Measurements from ENCODE around the gene PER1. TPM values are rescaled to one million over a fixed set of nuclear protein-coding genes. Genes with fewer than 3 reads are reported as not detected.
A peak's percentile ranks its signal among the peaks of the same experiment; 100 is the strongest.

The PER1 gene, protein sequence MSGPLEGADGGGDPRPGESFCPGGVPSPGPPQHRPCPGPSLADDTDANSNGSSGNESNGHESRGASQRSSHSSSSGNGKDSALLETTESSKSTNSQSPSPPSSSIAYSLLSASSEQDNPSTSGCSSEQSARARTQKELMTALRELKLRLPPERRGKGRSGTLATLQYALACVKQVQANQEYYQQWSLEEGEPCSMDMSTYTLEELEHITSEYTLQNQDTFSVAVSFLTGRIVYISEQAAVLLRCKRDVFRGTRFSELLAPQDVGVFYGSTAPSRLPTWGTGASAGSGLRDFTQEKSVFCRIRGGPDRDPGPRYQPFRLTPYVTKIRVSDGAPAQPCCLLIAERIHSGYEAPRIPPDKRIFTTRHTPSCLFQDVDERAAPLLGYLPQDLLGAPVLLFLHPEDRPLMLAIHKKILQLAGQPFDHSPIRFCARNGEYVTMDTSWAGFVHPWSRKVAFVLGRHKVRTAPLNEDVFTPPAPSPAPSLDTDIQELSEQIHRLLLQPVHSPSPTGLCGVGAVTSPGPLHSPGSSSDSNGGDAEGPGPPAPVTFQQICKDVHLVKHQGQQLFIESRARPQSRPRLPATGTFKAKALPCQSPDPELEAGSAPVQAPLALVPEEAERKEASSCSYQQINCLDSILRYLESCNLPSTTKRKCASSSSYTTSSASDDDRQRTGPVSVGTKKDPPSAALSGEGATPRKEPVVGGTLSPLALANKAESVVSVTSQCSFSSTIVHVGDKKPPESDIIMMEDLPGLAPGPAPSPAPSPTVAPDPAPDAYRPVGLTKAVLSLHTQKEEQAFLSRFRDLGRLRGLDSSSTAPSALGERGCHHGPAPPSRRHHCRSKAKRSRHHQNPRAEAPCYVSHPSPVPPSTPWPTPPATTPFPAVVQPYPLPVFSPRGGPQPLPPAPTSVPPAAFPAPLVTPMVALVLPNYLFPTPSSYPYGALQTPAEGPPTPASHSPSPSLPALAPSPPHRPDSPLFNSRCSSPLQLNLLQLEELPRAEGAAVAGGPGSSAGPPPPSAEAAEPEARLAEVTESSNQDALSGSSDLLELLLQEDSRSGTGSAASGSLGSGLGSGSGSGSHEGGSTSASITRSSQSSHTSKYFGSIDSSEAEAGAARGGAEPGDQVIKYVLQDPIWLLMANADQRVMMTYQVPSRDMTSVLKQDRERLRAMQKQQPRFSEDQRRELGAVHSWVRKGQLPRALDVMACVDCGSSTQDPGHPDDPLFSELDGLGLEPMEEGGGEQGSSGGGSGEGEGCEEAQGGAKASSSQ (N-terminal part only)
- 1,000 to 10,000 TPM in 2 of 5 donors, 10 to 100 TPM in 3; 62.6 to 1,675 (median 82.4) TPM for total RNA-seq
- total RNA-seq (2013), result 66.3 TPM
- 18.1 to 1,027 (median 88.0) reads per million in 29 experiments for total RNA-seq

DNA sequence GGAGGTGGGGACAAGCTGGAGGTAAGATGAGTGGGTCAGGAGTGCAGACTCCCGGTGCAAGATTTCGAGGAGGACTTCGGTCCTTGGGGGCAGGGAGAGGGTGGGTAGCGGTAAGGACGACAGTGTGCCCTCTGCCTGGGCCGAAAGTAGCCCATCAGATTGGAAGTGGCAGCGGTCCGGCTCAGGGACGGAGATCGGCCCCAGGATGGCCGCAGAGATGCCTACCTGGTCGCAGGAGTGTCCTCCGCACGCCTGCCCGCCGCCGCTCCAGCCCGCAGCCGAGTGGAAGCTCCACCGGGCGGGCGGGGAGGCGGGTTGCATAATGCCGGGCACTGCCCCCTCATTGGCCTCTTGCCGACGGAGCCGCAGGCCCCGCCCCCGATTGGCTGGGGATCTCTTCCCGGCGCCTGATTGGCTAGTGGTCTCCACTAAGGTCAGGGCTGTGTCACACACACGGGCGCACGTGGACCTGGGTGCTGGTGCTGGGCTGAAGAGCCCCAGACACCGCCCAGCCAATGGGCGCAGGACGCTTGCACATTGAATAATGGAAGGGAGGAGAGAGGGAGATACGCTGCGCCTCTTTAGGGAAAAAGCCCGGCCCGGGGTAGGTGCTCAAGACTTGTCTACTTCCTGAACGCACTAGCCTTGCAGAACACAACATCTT is at the start of gene PER1:
Gene PER1, minus strand, starts transcription at position 293 of the 664 bp plus-strand sequence. CDS start 1,698 bp downstream, outside the sequence.
- CTCF ChIA-PET, result no interaction called here
- Mint-ChIP-seq H3K27ac (no peak within 1 kb of the TSS), H3K27me3 (no peaks in the 10 kb centered on the region), H3K4me3 (peak within 1 kb of the TSS in 1 of 3 donors; percentile 84), H3K36me3 (peaks cover 15% of the 10 kb centered on the region), H3K9me3 (no peaks in the 10 kb centered on the region), H3K4me1 (peaks cover 33 to 60% (median 40%) of the 10 kb centered on the region in 3 donors)
- Histone ChIP-seq H3K36me3 (ENCODE audit: control insufficient read depth in 2 of 2, extremely low read depth in 1 of 2, insufficient read depth in 1 of 2, low read length in 1 of 2) (peaks cover 10 to 36% of the 10 kb centered on the region in 2 donors), H3K4me3 (ENCODE audit: control insufficient read depth in 1 of 2, extremely low read depth in 1 of 2, low read length in 1 of 2) (peak within 1 kb of the TSS; percentile 59 to 93), H3K27ac (ENCODE audit: low read length) (peak within 1 kb of the TSS; percentile 100), H3K4me1 (ENCODE audit: control insufficient read depth in 1 of 2, extremely low read depth in 1 of 2, insufficient read depth in 2 of 2, low read length in 2 of 2) (peaks cover 28 to 74% of the 10 kb centered on the region in 2 experiments), H3K27me3 (replicated peaks in 1 of 2; ENCODE audit: control insufficient read depth in 2 of 2, extremely low read depth in 1 of 2, insufficient read depth in 2 of 2, low read length in 1 of 2) (no peaks in the 10 kb centered on the region), H3K9me3 (no peaks in the 10 kb centered on the region)
- peak in 34 of 35 experiments; percentile 64 to 89 (median 75) for DNase-seq
- ATAC-seq (replicated peaks in 1 of 4), result peak in 3 of 4 experiments; percentile 2 to 15 (median 3)
- WGBS (ENCODE audit: insufficient coverage), result 4% methylated on average over 39 of the region's 42 CpGs
- POLR2A ChIA-PET, result interaction anchor here in 1 of 2 donors (0.6 to 1.0 kb wide), 2 partner anchors 20 to 21 kb away, joined by 3 to 4 read pairs; no protein-coding TSS in a partner anchor

DNA sequence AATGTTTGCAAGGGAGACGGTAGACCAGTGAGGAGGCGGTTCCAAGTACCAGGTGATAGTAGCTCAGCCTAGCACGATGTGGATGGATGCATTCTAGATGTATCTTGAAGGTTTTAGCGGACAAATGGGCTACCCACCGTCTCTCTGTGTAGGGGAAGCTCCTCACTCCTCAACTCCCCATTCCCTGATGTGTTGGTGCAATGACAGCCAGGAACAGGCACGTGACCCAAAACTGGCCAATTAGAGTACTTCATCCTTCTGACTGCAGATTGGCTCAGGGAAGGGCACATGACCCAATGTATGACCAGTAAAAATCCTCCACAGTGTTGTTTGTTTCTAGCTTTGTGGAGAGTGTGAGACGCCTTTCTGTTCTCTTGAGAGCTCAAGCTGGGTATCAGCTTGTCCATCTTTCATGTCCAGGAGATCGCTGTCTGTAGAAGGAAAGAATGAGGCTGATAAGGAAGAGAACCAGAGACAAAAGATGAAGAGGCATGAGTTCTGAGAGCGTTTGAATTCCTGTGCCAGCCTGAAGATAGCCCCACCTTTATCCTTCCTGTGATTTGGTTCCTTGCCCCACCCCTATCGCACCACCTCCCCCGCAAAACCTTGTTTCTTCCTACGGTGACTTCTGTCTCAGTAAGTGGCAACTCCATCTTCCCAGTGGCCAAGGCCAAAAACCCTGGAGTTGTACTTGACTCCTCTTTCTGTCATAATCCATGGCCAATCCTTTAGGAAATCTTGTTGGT is 40.0 kb upstream of the PER1 start:
- Mint-ChIP-seq H3K27ac (no peak overlapping the region), H3K4me3 (no peak overlapping the region), H3K9me3 (no peaks in the 10 kb centered on the region), H3K4me1 (peaks cover 0 to 18% (median 11%) of the 10 kb centered on the region in 3 donors), H3K27me3 (no peaks in the 10 kb centered on the region), H3K36me3 (no peaks in the 10 kb centered on the region)
- peaks cover 27 to 56% of the 10 kb centered on the region in 2 experiments for H3K4me1 ChIP-seq (ENCODE audit: control insufficient read depth in 1 of 2, extremely low read depth in 1 of 2, insufficient read depth in 2 of 2, low read length in 2 of 2)
- H3K36me3 ChIP-seq (ENCODE audit: control insufficient read depth in 2 of 2, extremely low read depth in 1 of 2, insufficient read depth in 1 of 2, low read length in 1 of 2), result no peaks in the 10 kb centered on the region
- H3K27ac ChIP-seq (ENCODE audit: low read length), result peak overlapping the region; percentile 73
- ATAC-seq (replicated peaks in 1 of 4) (peak; percentile 5 to 27 (median 21)), DNase-seq (peak in 28 of 35 experiments; percentile 36 to 82 (median 46))
- 33% methylated on average over 7 of the region's 12 CpGs for WGBS (ENCODE audit: insufficient coverage)
- POLR2A ChIA-PET, result interaction anchor here (0.6 to 2.0 kb wide), 7 partner anchors 19 to 109 kb away, joined by 3 to 9 read pairs (median 3); no protein-coding TSS in a partner anchor
- H3K9me3 ChIP-seq, result no peaks in the 10 kb centered on the region
- peak overlapping the region in 1 of 2 donors; percentile 33 for H3K4me3 ChIP-seq (ENCODE audit: control insufficient read depth in 1 of 2, extremely low read depth in 1 of 2, low read length in 1 of 2)
- H3K27me3 ChIP-seq (replicated peaks in 1 of 2; ENCODE audit: control insufficient read depth in 2 of 2, extremely low read depth in 1 of 2, insufficient read depth in 2 of 2, low read length in 1 of 2), result no peaks in the 10 kb centered on the region
- CTCF ChIA-PET, result interaction anchor here (0.5 to 1.3 kb wide), 7 partner anchors 16 to 511 kb away, joined by 3 to 6 read pairs (median 3); partner anchors contain the start of gene AURKB (in 1 of the 2)

DNA sequence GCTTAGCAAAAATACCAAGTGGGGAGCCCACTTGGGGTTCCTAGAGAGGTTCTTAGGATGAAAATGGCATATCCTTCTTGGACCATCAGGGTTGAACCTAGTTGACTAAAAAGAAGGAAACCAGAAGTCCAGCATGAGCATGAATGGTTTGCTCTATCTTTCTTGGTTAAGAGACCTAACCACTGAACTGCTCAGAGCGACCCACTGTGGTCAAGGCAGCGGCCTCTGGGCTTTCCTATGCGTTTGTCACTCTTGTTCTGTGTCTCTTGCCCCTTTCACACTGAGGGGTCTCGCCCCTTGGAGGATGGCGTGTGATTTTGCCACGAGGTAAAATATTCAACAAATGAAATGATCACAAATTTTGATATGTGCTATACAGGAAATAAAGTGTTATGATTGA is 38.3 kb upstream of the PER1 start:
- Histone ChIP-seq H3K27me3 (replicated peaks in 1 of 2; ENCODE audit: control insufficient read depth in 2 of 2, extremely low read depth in 1 of 2, insufficient read depth in 2 of 2, low read length in 1 of 2) (no peaks in the 10 kb centered on the region), H3K27ac (ENCODE audit: low read length) (peak overlapping the region; percentile 33), H3K4me3 (ENCODE audit: control insufficient read depth in 1 of 2, extremely low read depth in 1 of 2, low read length in 1 of 2) (peak overlapping the region; percentile 30 to 74), H3K4me1 (ENCODE audit: control insufficient read depth in 1 of 2, extremely low read depth in 1 of 2, insufficient read depth in 2 of 2, low read length in 2 of 2) (peaks cover 27 to 66% of the 10 kb centered on the region in 2 experiments), H3K9me3 (no peaks in the 10 kb centered on the region), H3K36me3 (ENCODE audit: control insufficient read depth in 2 of 2, extremely low read depth in 1 of 2, insufficient read depth in 1 of 2, low read length in 1 of 2) (no peaks in the 10 kb centered on the region)
- ATAC-seq (replicated peaks in 1 of 4), result no peak
- peak overlapping the region; percentile 91 to 93 for H3K27ac Mint-ChIP-seq
- no peaks in the 10 kb centered on the region for H3K36me3 Mint-ChIP-seq
- no peaks in the 10 kb centered on the region for H3K9me3 Mint-ChIP-seq
- CTCF ChIA-PET, result interaction anchor here in 1 of 2 donors (0.6 to 2.3 kb wide), 6 partner anchors 17 to 111 kb away, joined by 3 to 12 read pairs (median 5); partner anchors contain the start of gene CTC1
- DNase-seq, result no peak
- WGBS (ENCODE audit: insufficient coverage), result 14% methylated on average over 2 of the region's 6 CpGs
- peaks cover 0 to 13% (median 11%) of the 10 kb centered on the region in 3 donors for H3K4me1 Mint-ChIP-seq
- POLR2A ChIA-PET, result interaction anchor here (0.6 to 1.5 kb wide), 9 partner anchors 9 to 58 kb away, joined by 3 to 8 read pairs (median 6); partner anchors contain the start of gene PFAS (in 1 of the 2)
- no peaks in the 10 kb centered on the region for H3K27me3 Mint-ChIP-seq
- no peak overlapping the region for H3K4me3 Mint-ChIP-seq

DNA sequence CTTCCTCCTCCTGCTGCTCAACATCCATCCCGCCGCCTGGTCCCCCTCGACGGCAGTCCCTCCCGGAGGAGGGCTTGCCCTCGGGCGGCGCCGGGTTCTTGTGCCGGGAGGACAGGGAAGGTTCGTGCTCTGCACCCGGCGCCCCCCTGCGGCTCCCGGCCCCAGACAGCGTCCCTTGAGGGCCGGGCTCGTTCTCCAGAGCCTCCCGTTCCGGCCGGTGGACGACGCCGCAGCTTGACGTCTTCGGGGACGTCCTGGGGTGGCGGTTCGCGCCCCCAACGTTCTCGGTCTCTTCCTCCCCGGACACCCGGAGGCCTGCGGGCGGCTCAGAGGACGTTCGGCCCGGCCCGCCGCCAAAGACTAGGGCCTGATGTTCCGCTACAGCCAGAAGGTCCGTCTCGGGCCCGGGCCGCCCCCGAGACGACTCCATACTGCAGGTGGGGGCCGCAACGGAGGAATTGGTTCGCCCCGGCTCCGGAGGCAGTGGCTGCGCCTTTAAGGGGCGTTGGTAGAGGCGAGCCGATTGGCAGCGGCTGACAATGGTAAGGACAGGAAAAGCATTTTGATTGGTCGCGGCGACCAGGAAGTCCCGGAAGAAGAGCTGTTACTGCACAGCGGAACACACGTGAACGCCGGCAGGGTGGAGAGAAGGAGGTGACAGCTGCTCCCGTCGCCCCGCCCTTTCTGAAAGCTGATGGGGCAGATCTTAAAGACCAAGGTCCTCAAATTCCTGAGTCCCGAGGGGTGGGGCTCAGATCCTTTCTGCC is 37.7 kb upstream of the PER1 start, which contains the start of gene BORCS6:
Gene BORCS6, minus strand, starts transcription at position 470 of the 767 bp plus-strand sequence. Its CDS starts 40 bp downstream, at position 430.
- Histone ChIP-seq H3K36me3 (ENCODE audit: control insufficient read depth in 2 of 2, extremely low read depth in 1 of 2, insufficient read depth in 1 of 2, low read length in 1 of 2) (no peaks in the 10 kb centered on the region), H3K27ac (ENCODE audit: low read length) (peak within 1 kb of the TSS; percentile 89), H3K27me3 (replicated peaks in 1 of 2; ENCODE audit: control insufficient read depth in 2 of 2, extremely low read depth in 1 of 2, insufficient read depth in 2 of 2, low read length in 1 of 2) (no peaks in the 10 kb centered on the region), H3K4me1 (ENCODE audit: control insufficient read depth in 1 of 2, extremely low read depth in 1 of 2, insufficient read depth in 2 of 2, low read length in 2 of 2) (peaks cover 28 to 68% of the 10 kb centered on the region in 2 experiments), H3K9me3 (no peaks in the 10 kb centered on the region), H3K4me3 (ENCODE audit: control insufficient read depth in 1 of 2, extremely low read depth in 1 of 2, low read length in 1 of 2) (peak within 1 kb of the TSS; percentile 74 to 77)
- peak within 1 kb of the TSS; percentile 91 to 93 for H3K27ac Mint-ChIP-seq
- DNase-seq, result peak; percentile 78 to 98 (median 95)
- ChIA-PET CTCF (interaction anchor here in 1 of 2 donors (0.5 to 2.3 kb wide), 7 partner anchors 17 to 111 kb away, joined by 3 to 12 read pairs (median 4); partner anchors contain the start of gene CTC1), POLR2A (interaction anchor here (0.6 to 3.4 kb wide), 10 partner anchors 10 to 59 kb away, joined by 3 to 18 read pairs (median 6); partner anchors contain the start of genes AURKB (in 1 of the 2) and PFAS (in 1 of the 2))
- H3K4me3 Mint-ChIP-seq, result no peak within 1 kb of the TSS
- H3K36me3 Mint-ChIP-seq, result no peaks in the 10 kb centered on the region
- H3K9me3 Mint-ChIP-seq, result no peaks in the 10 kb centered on the region
- WGBS (ENCODE audit: insufficient coverage), result under 1% methylated on average over 61 of the region's 70 CpGs
- H3K4me1 Mint-ChIP-seq, result peaks cover 0 to 13% (median 11%) of the 10 kb centered on the region in 3 donors
- H3K27me3 Mint-ChIP-seq, result no peaks in the 10 kb centered on the region
- ATAC-seq (replicated peaks in 1 of 4), result peak; percentile 70 to 75 (median 72)

Data from T-cell (primary cell).